HepG2 (cell line): Measurements from ENCODE around the gene MLN. TPM values are rescaled to one million over a fixed set of nuclear protein-coding genes. Genes with fewer than 3 reads are reported as not detected.

ENCODE experiments used
- AGO2 ChIP-seq: fragments of 200-400 bp; formaldehyde crosslinking; optimal IDR thresholded peaks from 2 replicates; pipeline ENCODE3; 2017; ENCODE audit warnings: mild to moderate bottlenecking, low read depth, low read length, moderate library complexity
- CBFB ChIP-seq: sonication (generic); formaldehyde crosslinking; IDR thresholded peaks from 2 replicates; pipeline ENCODE4 v1.4.0; 2020; ENCODE audit warnings: missing genetic modification reagents
- EHMT2 ChIP-seq: fragments of 200-600 bp; sonication (generic); IDR thresholded peaks from 2 replicates; pipeline ENCODE4 v1.7.0; 2017; ENCODE audit warnings: antibody characterized with exemption, low read depth, low read length, borderline replicate concordance
- GATAD1 ChIP-seq: IDR thresholded peaks from 2 replicates; pipeline ENCODE4 v1.6.1; 2016; ENCODE audit warnings: missing genetic modification reagents, missing compliant biosample characterization
- KDM4B ChIP-seq: sonication (generic); formaldehyde crosslinking; IDR thresholded peaks from 2 replicates; pipeline ENCODE4 v1.4.0; 2020; ENCODE audit warnings: missing genetic modification reagents
- MEIS2 ChIP-seq: sonication (generic); formaldehyde crosslinking; IDR thresholded peaks from 2 replicates; pipeline ENCODE4 v1.9.0; 2021; ENCODE audit warnings: mild to moderate bottlenecking, missing genetic modification reagents
- NCOA5 ChIP-seq: sonication (generic); formaldehyde crosslinking; IDR thresholded peaks from 2 replicates; pipeline ENCODE4 v1.4.0; 2020; ENCODE audit warnings: missing genetic modification reagents
- NFKBIZ ChIP-seq: IDR thresholded peaks from 2 replicates; pipeline ENCODE4 v1.6.1; 2018; ENCODE audit warnings: missing genetic modification reagents, missing compliant biosample characterization
- RAD21 ChIP-seq: fragments of 450-650 bp; formaldehyde crosslinking; IDR thresholded peaks from 2 replicates; pipeline ENCODE4 v1.5.0; 2020; ENCODE audit warnings: mild to moderate bottlenecking
- RBM39 ChIP-seq: fragments of 200-400 bp; formaldehyde crosslinking; IDR thresholded peaks from one replicate; pipeline ENCODE4 v1.6.1; 2018; ENCODE audit warnings: antibody characterized with exemption, mild to moderate bottlenecking, low read depth, low read length; ENCODE audit not compliant: poor library complexity, severe bottlenecking
- SIN3A ChIP-seq: IDR thresholded peaks from 2 replicates; pipeline ENCODE4 v1.6.1; 2011; ENCODE audit warnings: low read depth, mild to moderate bottlenecking, control low read depth, low read length, borderline replicate concordance
- SMYD3 ChIP-seq: sonication (generic); formaldehyde crosslinking; IDR thresholded peaks from 2 replicates; pipeline ENCODE4 v1.8.1; 2023; ENCODE audit warnings: mild to moderate bottlenecking, missing genetic modification reagents
- SP140L ChIP-seq: sonication (generic); formaldehyde crosslinking; IDR thresholded peaks from 2 replicates; pipeline ENCODE4 v1.4.0; 2020; ENCODE audit warnings: missing genetic modification reagents, borderline replicate concordance
- YEATS4 ChIP-seq: sonication (generic); formaldehyde crosslinking; IDR thresholded peaks from 2 replicates; pipeline ENCODE4 v1.4.0; 2020; ENCODE audit warnings: missing genetic modification reagents, borderline replicate concordance
- ZFP36L1 ChIP-seq: sonication (generic); formaldehyde crosslinking; IDR thresholded peaks from 2 replicates; pipeline ENCODE4 v1.8.0; 2022; ENCODE audit warnings: mild to moderate bottlenecking, missing genetic modification reagents, moderate library complexity
- ZNF343 ChIP-seq: sonication (generic); formaldehyde crosslinking; IDR thresholded peaks from 2 replicates; pipeline ENCODE4 v1.4.0; 2020; ENCODE audit warnings: mild to moderate bottlenecking, missing genetic modification reagents
- ZNF772 ChIP-seq: sonication (generic); formaldehyde crosslinking; IDR thresholded peaks from 2 replicates; pipeline ENCODE4 v1.5.0; 2020; ENCODE audit warnings: mild to moderate bottlenecking, missing genetic modification reagents
- polyA plus RNA-seq, 8 experiments: library from polyadenylated mRNA; depleted of rRNA in 3 of 8; stranded (reverse) in 7 of 8; unstranded in 1 of 8; fragments of >200 nt; fragmentation: Illumina TruSeq in 4 of 8; extraction: Trizol in 4 of 8; gene quantifications; 2 replicates each; pipeline versions ENCODE4 v1.2.1 to v1.2.3, GENCODE V29; 2011 to 2016; ENCODE audit warnings: low read depth in 4 of 8, missing spikeins in 1 of 8, mixed read lengths in 1 of 8; ENCODE audit not compliant: insufficient read depth in 1 of 8
- total RNA-seq, 5 experiments: library from RNA; depleted of rRNA; stranded (reverse); fragments of >200 nt; fragmentation: Illumina TruSeq; extraction: Trizol; gene quantifications; 2 replicates each; pipeline ENCODE4 v1.2.3, GENCODE V29; 2016; ENCODE audit warnings: low read depth in 1 of 5
- TF ChIP-seq, protein P1 (sequence below), 2 experiments: sonication (generic) in 1 of 2; formaldehyde crosslinking in 1 of 2; IDR thresholded peaks; 2 replicates each; pipeline versions ENCODE4 v1.4.0 to v1.6.1; 2016 to 2020; ENCODE audit warnings: borderline replicate concordance in 1 of 2, low read depth in 1 of 2, mild to moderate bottlenecking in 1 of 2, missing genetic modification reagents in 1 of 2
- TF ChIP-seq, protein P2 (sequence below): sonication (generic); formaldehyde crosslinking; IDR thresholded peaks from 2 replicates; pipeline ENCODE4 v1.5.0; 2020; ENCODE audit warnings: mild to moderate bottlenecking, missing genetic modification reagents
- TF ChIP-seq, protein P3 (sequence below): sonication (generic); formaldehyde crosslinking; IDR thresholded peaks from 2 replicates; pipeline ENCODE4 v1.5.0; 2020; ENCODE audit warnings: missing genetic modification reagents, mild to moderate bottlenecking, borderline replicate concordance
- TF ChIP-seq, protein P4 (sequence below): sonication (generic); formaldehyde crosslinking; IDR thresholded peaks from 2 replicates; pipeline ENCODE4 v1.8.1; 2023; ENCODE audit warnings: missing genetic modification reagents, mild to moderate bottlenecking, borderline replicate concordance

Gene MLN
- total and polyA plus RNA-seq, 2 of the 13 experiments (the other 11 are each of a cell fraction or from before 2014, with no cell fraction given) = not detected

DNA sequence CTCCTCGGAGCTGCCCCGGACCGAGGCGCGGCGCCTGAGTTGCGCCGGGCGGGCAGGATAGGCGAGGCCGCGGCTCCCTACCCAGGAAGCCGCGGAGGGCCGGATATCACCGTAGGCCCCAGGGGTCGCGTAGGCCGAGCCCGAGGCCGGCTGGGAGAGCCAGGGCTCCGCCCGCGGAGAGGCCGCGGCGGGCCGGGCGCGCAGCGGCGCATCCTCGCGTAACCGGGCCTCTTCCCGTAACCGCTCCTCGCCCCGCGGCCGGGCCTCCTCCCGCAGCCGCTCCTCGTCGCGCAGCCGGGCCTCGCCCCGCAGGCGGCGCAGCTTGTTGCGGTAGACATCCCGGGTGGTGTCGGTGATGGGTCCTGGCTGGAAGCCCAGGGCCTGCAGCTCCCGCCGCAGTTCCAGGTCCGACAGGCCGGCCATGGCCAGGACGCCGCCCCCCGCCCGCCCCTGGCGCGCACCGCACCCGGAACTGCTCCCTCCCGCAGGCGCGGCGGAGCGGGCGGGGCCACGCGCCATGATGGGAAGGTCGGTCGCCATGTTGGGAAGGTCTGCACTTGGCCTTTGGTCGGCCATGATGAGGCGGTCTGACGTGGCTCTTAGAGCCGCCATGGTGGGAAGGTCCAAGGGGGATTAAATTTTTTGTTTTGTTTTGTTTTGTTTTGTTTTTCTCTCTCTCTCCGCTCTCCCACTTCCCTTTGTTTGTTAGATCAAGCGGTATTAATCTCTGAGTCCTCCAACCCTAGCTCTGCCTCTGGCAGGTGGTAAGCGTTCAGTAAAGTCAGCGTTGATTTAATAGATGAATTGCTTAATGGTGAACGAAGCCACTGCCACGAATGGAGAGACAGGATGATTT is 14.9 kb downstream of the MLN start, which contains the start of gene LEMD2 (continued):
- TF ChIP-seq, protein P1, sequence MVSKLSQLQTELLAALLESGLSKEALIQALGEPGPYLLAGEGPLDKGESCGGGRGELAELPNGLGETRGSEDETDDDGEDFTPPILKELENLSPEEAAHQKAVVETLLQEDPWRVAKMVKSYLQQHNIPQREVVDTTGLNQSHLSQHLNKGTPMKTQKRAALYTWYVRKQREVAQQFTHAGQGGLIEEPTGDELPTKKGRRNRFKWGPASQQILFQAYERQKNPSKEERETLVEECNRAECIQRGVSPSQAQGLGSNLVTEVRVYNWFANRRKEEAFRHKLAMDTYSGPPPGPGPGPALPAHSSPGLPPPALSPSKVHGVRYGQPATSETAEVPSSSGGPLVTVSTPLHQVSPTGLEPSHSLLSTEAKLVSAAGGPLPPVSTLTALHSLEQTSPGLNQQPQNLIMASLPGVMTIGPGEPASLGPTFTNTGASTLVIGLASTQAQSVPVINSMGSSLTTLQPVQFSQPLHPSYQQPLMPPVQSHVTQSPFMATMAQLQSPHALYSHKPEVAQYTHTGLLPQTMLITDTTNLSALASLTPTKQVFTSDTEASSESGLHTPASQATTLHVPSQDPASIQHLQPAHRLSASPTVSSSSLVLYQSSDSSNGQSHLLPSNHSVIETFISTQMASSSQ (IDR thresholded peaks at IDR 0.05; ENCODE audit: low read depth) = no peak; the same call in 1 of the 2 replicates
- TF ChIP-seq, protein P1 (CRISPR knock-in tag; IDR thresholded peaks at IDR 0.05; ENCODE audit: borderline replicate concordance) = peak; percentile 76; the same call in 1 of the 2 replicates
- TF ChIP-seq YEATS4 (peak; percentile 95), SIN3A (peak; percentile 52; the same call in 1 of the 2 replicates), AGO2 (peak; percentile 97), GATAD1 (peak; percentile 89), ZNF772 (CRISPR knock-in tag) (no peak), SP140L (CRISPR knock-in tag) (0 out of 2 replicates have a peak, but pooled peaks have one; percentile 52), NCOA5 (CRISPR knock-in tag) (no peak), ZNF343 (CRISPR knock-in tag) (peak; percentile 67; the same call in 1 of the 2 replicates), MEIS2 (CRISPR knock-in tag) (peak; percentile 82; the same call in 1 of the 2 replicates), ZFP36L1 (CRISPR knock-in tag) (0 out of 2 replicates have a peak, but pooled peaks have one; percentile 71), RBM39 (no peak), RAD21 (CRISPR knock-in tag) (no peak; the same call in 1 of the 2 replicates), EHMT2 (peak; percentile 97), KDM4B (peak; percentile 45; the same call in 1 of the 2 replicates), NFKBIZ (peak; percentile 81; the same call in 1 of the 2 replicates), SMYD3 (CRISPR knock-in tag) (0 out of 2 replicates have a peak, but pooled peaks have one; percentile 29), CBFB (peak; percentile 71; the same call in 1 of the 2 replicates)
- TF ChIP-seq, protein P2, sequence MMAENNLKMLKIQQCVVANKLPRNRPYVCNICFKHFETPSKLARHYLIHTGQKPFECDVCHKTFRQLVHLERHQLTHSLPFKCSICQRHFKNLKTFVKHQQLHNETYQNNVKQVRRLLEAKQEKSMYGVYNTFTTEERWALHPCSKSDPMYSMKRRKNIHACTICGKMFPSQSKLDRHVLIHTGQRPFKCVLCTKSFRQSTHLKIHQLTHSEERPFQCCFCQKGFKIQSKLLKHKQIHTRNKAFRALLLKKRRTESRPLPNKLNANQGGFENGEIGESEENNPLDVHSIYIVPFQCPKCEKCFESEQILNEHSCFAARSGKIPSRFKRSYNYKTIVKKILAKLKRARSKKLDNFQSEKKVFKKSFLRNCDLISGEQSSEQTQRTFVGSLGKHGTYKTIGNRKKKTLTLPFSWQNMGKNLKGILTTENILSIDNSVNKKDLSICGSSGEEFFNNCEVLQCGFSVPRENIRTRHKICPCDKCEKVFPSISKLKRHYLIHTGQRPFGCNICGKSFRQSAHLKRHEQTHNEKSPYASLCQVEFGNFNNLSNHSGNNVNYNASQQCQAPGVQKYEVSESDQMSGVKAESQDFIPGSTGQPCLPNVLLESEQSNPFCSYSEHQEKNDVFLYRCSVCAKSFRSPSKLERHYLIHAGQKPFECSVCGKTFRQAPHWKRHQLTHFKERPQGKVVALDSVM = peak; percentile 45; the same call in 1 of the 2 replicates
- TF ChIP-seq, protein P3, sequence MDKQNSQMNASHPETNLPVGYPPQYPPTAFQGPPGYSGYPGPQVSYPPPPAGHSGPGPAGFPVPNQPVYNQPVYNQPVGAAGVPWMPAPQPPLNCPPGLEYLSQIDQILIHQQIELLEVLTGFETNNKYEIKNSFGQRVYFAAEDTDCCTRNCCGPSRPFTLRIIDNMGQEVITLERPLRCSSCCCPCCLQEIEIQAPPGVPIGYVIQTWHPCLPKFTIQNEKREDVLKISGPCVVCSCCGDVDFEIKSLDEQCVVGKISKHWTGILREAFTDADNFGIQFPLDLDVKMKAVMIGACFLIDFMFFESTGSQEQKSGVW (CRISPR knock-in tag) = no peak
- TF ChIP-seq, protein P4, sequence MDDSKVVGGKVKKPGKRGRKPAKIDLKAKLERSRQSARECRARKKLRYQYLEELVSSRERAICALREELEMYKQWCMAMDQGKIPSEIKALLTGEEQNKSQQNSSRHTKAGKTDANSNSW (CRISPR knock-in tag) = peak; percentile 75; the same call in 1 of the 2 replicates
